Type B pancreatic cell (in vitro differentiated cells): ENCODE measurements around the gene TMEM181. TPM values are rescaled to one million over a fixed set of nuclear protein-coding genes. Genes with fewer than 3 reads are reported as not detected.
"Not testable (repeated sequence)": the region's sequence is repeated elsewhere in the genome, so short reads cannot be mapped to it uniquely, and the experiment has no call there.

Experiments used
- DNase-seq: peaks from one replicate; pipeline ENCODE4 v3.0.0; 2021; ENCODE audit warnings: mixed read lengths; ENCODE audit not compliant: unreplicated experiment; ENCODE audit errors: extremely low spot score
- H3K27ac Mint-ChIP-seq: 2 replicates; pipeline ENCODE4 v1.8.0; 2021; ENCODE audit warnings: mild to moderate bottlenecking, mixed read lengths
- H3K27me3 Mint-ChIP-seq: 2 replicates; pipeline ENCODE4 v1.8.0; 2021; ENCODE audit warnings: mixed read lengths
- H3K36me3 Mint-ChIP-seq: 2 replicates; pipeline ENCODE4 v1.8.0; 2021; ENCODE audit warnings: mixed read lengths
- H3K4me1 Mint-ChIP-seq: one replicate; pipeline ENCODE4 v1.8.0; 2021; ENCODE audit warnings: mixed read lengths; ENCODE audit not compliant: unreplicated experiment
- H3K4me3 Mint-ChIP-seq: 2 replicates; pipeline ENCODE4 v1.8.0; 2021; ENCODE audit warnings: mild to moderate bottlenecking, mixed read lengths
- H3K9me3 Mint-ChIP-seq: 2 replicates; pipeline ENCODE4 v1.8.0; 2021; ENCODE audit warnings: mixed read lengths
- CTCF ChIP-seq: fragments of 200-600 bp; sonication (generic); conservative IDR thresholded peaks from 2 replicates; pipeline ENCODE4 v1.5.0; 2021; ENCODE audit warnings: antibody characterized with exemption, mild to moderate bottlenecking
- total RNA-seq: library from RNA; stranded (reverse); gene quantifications from 2 replicates; pipeline ENCODE4 v1.2.1, GENCODE V29; 2021; ENCODE audit warnings: low replicate concordance

TMEM181 gene
- total RNA-seq, 1 donor from 2014 or later: 26.3 TPM

GRCh38 chr6:158611541-158612370, 51.9 kb downstream of the TMEM181 start:
- H3K27me3 Mint-ChIP-seq: no peaks in the 10 kb centered on the region
- no peaks in the 10 kb centered on the region for H3K9me3 Mint-ChIP-seq
- DNase-seq: peak; percentile 59
- no peak for TF ChIP-seq CTCF
- peak overlapping the region; percentile 29 for H3K4me3 Mint-ChIP-seq
- H3K36me3 Mint-ChIP-seq: peaks cover 16% of the 10 kb centered on the region
- H3K4me1 Mint-ChIP-seq: peaks cover 9% of the 10 kb centered on the region
- H3K27ac Mint-ChIP-seq: peak overlapping the region; percentile 55

GRCh38 chr6:158614606-158615005, 54.7 kb downstream of the TMEM181 start:
- not testable (repeated sequence) for H3K4me3 Mint-ChIP-seq, H3K27me3 Mint-ChIP-seq, H3K9me3 Mint-ChIP-seq, H3K27ac Mint-ChIP-seq, H3K4me1 Mint-ChIP-seq, DNase-seq
- peaks cover 42% of the 10 kb centered on the region for H3K36me3 Mint-ChIP-seq

- H3K27me3 Mint-ChIP-seq, H3K9me3 Mint-ChIP-seq, H3K4me1 Mint-ChIP-seq, H3K27ac Mint-ChIP-seq, DNase-seq, H3K4me3 Mint-ChIP-seq: not testable (repeated sequence)
- H3K36me3 Mint-ChIP-seq: peaks cover 53% of the 10 kb centered on the region
These were observed 58.4 kb downstream of the TMEM181 start for GRCh38 chr6:158618289-158618688.

GRCh38 chr6:158619922-158620801, 60.3 kb downstream of the TMEM181 start:
- H3K36me3 Mint-ChIP-seq: peaks cover 45% of the 10 kb centered on the region
- H3K27me3 Mint-ChIP-seq: no peaks in the 10 kb centered on the region
- no peak for TF ChIP-seq CTCF
- no peak overlapping the region for H3K4me3 Mint-ChIP-seq
- H3K27ac Mint-ChIP-seq: no peak overlapping the region
- H3K4me1 Mint-ChIP-seq: no peaks in the 10 kb centered on the region
- no peak for DNase-seq
- no peaks in the 10 kb centered on the region for H3K9me3 Mint-ChIP-seq

- Mint-ChIP-seq H3K4me3 (no peak overlapping the region), H3K27me3 (no peaks in the 10 kb centered on the region), H3K36me3 (peaks cover 48% of the 10 kb centered on the region), H3K4me1 (no peaks in the 10 kb centered on the region), H3K27ac (no peak overlapping the region), H3K9me3 (no peaks in the 10 kb centered on the region)
- no peak for DNase-seq
- no peak for TF ChIP-seq CTCF
These were observed 61.2 kb downstream of the TMEM181 start for GRCh38 chr6:158620963-158621693.

GRCh38 chr6:158621694-158622544, 62.0 kb downstream of the TMEM181 start:
- no peak for TF ChIP-seq CTCF
- no peak overlapping the region for H3K27ac Mint-ChIP-seq
- H3K36me3 Mint-ChIP-seq: peaks cover 47% of the 10 kb centered on the region
- H3K4me1 Mint-ChIP-seq: no peaks in the 10 kb centered on the region
- no peak overlapping the region for H3K4me3 Mint-ChIP-seq
- no peaks in the 10 kb centered on the region for H3K9me3 Mint-ChIP-seq
- DNase-seq: no peak
- no peaks in the 10 kb centered on the region for H3K27me3 Mint-ChIP-seq
